Esophagus muscularis mucosa (tissue), 3 donors: Measurements from ENCODE around the gene ISG15.
"Not testable (repeated sequence)": the region's sequence is repeated elsewhere in the genome, so short reads cannot be mapped to it uniquely, and the experiment has no call there.

Experiments used
- CTCF ChIP-seq, 3 experiments: fragments of 200-600 bp in 2 of 3; fragments of 450-650 bp in 1 of 3; sonication (generic) in 2 of 3; IDR thresholded peaks; one replicate each; pipeline ENCODE4 v1.5.1; 2017 to 2019; ENCODE audit warnings: antibody characterized with exemption in 3 of 3, mild to moderate bottlenecking in 2 of 3, moderate library complexity in 1 of 3
- POLR2A ChIP-seq: fragments of 450-650 bp; IDR thresholded peaks from one replicate; pipeline ENCODE4 v1.6.1; 2017; ENCODE audit warnings: antibody characterized with exemption, moderate library complexity, mild to moderate bottlenecking, low read depth

GRCh38 chr1:1018321-1018685 lies 5.0 kb downstream of the ISG15 start:
- TF ChIP-seq POLR2A; CTCF (IDR thresholded peaks at IDR 0.05): not testable (repeated sequence)
